GM19395 (cell line): ENCODE results near the gene RCAN2.

Experiments
- ATAC-seq: cut with Tn5 transposase; IDR thresholded peaks from one replicate; pipeline ENCODE4 v1.9.1; 2021; ENCODE audit warnings: mild to moderate bottlenecking, moderate library complexity; ENCODE audit not compliant: unreplicated experiment

Gene RCAN2

GRCh38 chr6:46262928-46263706 lies 228.1 kb downstream of the RCAN2 start:
- no peak for ATAC-seq

- ATAC-seq = no peak
Observed at GRCh38 chr6:46258249-46258648, 233.0 kb downstream of the RCAN2 start.

- ATAC-seq = no peak
Observed at GRCh38 chr6:46255528-46255927, 235.7 kb downstream of the RCAN2 start.

GRCh38 chr6:46254946-46255345 lies 236.3 kb downstream of the RCAN2 start:
- no peak for ATAC-seq

GRCh38 chr6:46254331-46254730 lies 236.9 kb downstream of the RCAN2 start:
- ATAC-seq = no peak

GRCh38 chr6:46251583-46252339 lies 239.5 kb downstream of the RCAN2 start:
- ATAC-seq = no peak

GRCh38 chr6:46248143-46248542 lies 243.1 kb downstream of the RCAN2 start:
- no peak for ATAC-seq

GRCh38 chr6:46246727-46247126 lies 244.5 kb downstream of the RCAN2 start:
- no peak for ATAC-seq

GRCh38 chr6:46246081-46246480 lies 245.2 kb downstream of the RCAN2 start:
- ATAC-seq = no peak

GRCh38 chr6:46244670-46245069 lies 246.6 kb downstream of the RCAN2 start:
- no peak for ATAC-seq

GRCh38 chr6:46243754-46244153 lies 247.5 kb downstream of the RCAN2 start:
- no peak for ATAC-seq

GRCh38 chr6:46242921-46243320 lies 248.3 kb downstream of the RCAN2 start:
- ATAC-seq = no peak

GRCh38 chr6:46240866-46241565 lies 250.2 kb downstream of the RCAN2 start:
- ATAC-seq = no peak

- no peak for ATAC-seq
Observed at GRCh38 chr6:46236752-46237151, 254.5 kb downstream of the RCAN2 start.

- no peak for ATAC-seq
Observed at GRCh38 chr6:46235242-46235641, 256.0 kb downstream of the RCAN2 start.

- ATAC-seq = no peak
Observed at GRCh38 chr6:46234700-46235099, 256.5 kb downstream of the RCAN2 start.

- ATAC-seq = no peak
Observed at GRCh38 chr6:46234156-46234556, 257.1 kb downstream of the RCAN2 start.

- ATAC-seq = no peak
Observed at GRCh38 chr6:46233129-46233528, 258.1 kb downstream of the RCAN2 start.

GRCh38 chr6:46222286-46222685 lies 269.0 kb downstream of the RCAN2 start:
- no peak for ATAC-seq

- ATAC-seq = peak; percentile 71
Observed at GRCh38 chr6:46221222-46221793, 269.9 kb downstream of the RCAN2 start.
